AG04450 (cell line): ENCODE results near the gene ARHGEF25. TPM values are rescaled to one million over a fixed set of nuclear protein-coding genes. Genes with fewer than 3 reads are reported as not detected.
A peak's percentile ranks its signal among the peaks of the same experiment; 100 is the strongest.
"Not testable (repeated sequence)": the region's sequence is repeated elsewhere in the genome, so short reads cannot be mapped to it uniquely, and the experiment has no call there.

Source experiments
- CTCF ChIA-PET: fragments of 300-600, 350-600 bp; formaldehyde crosslinking; extraction: SDS; loops from one replicate; lab custom pipeline; 2022; ENCODE audit warnings: antibody characterized with exemption, inconsistent platforms; lab: Charles Lee
- POLR2A ChIA-PET: fragments of 350-600 bp; formaldehyde crosslinking; extraction: SDS; loops from one replicate; lab custom pipeline; 2021; ENCODE audit warnings: antibody characterized with exemption, inconsistent platforms; lab: Yijun Ruan, JAX
- DNase-seq: peaks from one replicate; pipeline ENCODE4 v3.0.0-alpha.2; 2011; ENCODE audit warnings: low read depth, low spot score
- H3K27ac ChIP-seq: one replicate; pipeline ENCODE4 v1.5.1; 2012; ENCODE audit warnings: low read depth, low read length, control low read depth
- H3K27me3 ChIP-seq: one replicate; pipeline ENCODE4 v1.6.0; 2012; ENCODE audit warnings: low read length; ENCODE audit not compliant: control insufficient read depth, insufficient read depth
- H3K4me3 ChIP-seq: 2 replicates; pipeline ENCODE4 v1.5.1; 2011; ENCODE audit warnings: mild to moderate bottlenecking, low read depth, low read length, control low read depth
- H3K9me3 ChIP-seq: 2 replicates; pipeline ENCODE4 v1.5.1; 2012; ENCODE audit warnings: low read length; ENCODE audit not compliant: control insufficient read depth, insufficient read depth
- polyA plus RNA-seq: library from polyadenylated mRNA; depleted of rRNA; stranded (reverse); fragments of >200 nt; gene quantifications from 2 replicates; pipeline ENCODE4 v1.2.3, GENCODE V29; 2011
- TF ChIP-seq, protein P1 (sequence below): IDR thresholded peaks from 2 replicates; pipeline ENCODE4 v1.5.1; 2011; ENCODE audit warnings: low read depth, low read length, control low read depth, inconsistent platforms

The ARHGEF25 gene
- polyA plus RNA-seq, 1 experiment: 23.4 TPM

DNA sequence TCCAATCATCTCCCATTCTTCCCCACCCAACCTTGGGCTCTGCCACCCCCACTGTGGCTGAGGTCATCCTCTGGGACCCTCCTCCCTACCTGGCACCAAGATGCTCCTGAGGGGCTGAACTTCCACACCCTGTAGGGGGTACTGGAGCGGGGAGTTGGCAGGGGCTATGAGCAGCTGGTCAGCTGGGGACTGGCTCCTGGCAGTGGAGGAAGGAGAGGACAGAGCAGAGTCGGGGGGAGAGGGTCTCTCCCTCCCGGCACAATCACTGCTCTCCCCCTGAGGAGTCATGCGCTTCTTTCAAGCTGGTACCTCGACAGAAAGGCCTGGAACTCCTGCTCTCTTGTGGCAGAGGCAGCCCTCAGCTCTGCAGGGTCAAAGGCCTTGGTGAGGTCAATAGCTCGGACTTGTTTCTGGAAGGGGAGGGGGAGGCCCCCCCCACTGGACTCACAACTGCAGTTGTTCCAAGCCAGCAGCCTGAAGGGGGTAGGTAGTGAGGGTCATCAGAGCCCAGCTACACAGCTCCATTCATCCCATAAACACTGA, 19.7 kb downstream of the ARHGEF25 start:
- H3K9me3 ChIP-seq: peaks cover 4% of the 10 kb centered on the region; the same call in 1 of the 2 replicates
- ChIA-PET POLR2A (interaction anchor here (0.6 kb wide), 1 partner anchor 38 kb away, joined by 5 read pairs; no protein-coding TSS in a partner anchor), CTCF (interaction anchor here (1.1 to 1.7 kb wide), 2 partner anchors 11 to 47 kb away, joined by 3 to 4 read pairs; no protein-coding TSS in a partner anchor)
- H3K27me3 ChIP-seq: peaks cover 51% of the 10 kb centered on the region
- no peak overlapping the region for H3K4me3 ChIP-seq
- TF ChIP-seq, protein P1, sequence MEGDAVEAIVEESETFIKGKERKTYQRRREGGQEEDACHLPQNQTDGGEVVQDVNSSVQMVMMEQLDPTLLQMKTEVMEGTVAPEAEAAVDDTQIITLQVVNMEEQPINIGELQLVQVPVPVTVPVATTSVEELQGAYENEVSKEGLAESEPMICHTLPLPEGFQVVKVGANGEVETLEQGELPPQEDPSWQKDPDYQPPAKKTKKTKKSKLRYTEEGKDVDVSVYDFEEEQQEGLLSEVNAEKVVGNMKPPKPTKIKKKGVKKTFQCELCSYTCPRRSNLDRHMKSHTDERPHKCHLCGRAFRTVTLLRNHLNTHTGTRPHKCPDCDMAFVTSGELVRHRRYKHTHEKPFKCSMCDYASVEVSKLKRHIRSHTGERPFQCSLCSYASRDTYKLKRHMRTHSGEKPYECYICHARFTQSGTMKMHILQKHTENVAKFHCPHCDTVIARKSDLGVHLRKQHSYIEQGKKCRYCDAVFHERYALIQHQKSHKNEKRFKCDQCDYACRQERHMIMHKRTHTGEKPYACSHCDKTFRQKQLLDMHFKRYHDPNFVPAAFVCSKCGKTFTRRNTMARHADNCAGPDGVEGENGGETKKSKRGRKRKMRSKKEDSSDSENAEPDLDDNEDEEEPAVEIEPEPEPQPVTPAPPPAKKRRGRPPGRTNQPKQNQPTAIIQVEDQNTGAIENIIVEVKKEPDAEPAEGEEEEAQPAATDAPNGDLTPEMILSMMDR: no peak
- no peak overlapping the region for H3K27ac ChIP-seq
- no peak for DNase-seq

DNA sequence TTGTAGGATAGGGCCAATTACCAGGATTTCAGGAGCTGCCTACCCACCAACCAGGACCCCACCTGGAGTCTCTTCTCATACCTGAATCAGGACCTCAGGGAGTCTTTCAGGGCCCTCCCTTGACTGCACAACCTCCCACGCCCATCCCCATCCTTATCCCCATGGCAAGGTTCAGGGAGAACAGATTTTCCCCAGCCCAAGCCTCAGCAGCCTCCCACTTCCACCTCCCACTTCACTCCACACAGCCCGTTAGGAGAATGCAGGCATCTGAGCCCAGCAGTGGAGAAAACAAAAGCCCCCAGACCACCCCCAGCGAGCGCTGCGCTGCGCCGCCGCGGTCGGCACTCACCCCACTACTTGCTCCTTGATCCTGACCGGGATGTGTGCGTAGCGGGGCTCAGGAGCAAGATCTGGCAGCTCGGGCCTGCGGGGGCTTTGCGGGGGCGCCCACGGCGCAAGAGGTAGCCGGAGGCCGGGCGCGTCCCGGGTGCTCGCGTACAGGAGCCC, 20.4 kb downstream of the ARHGEF25 start:
- TF ChIP-seq, protein P1: no peak
- ChIA-PET POLR2A (no interaction called here), CTCF (interaction anchor here (0.7 to 1.7 kb wide), 2 partner anchors 40 to 48 kb away, joined by 3 to 4 read pairs; no protein-coding TSS in a partner anchor)
- Histone ChIP-seq H3K4me3 (peak overlapping the region; percentile 59), H3K27ac (no peak overlapping the region), H3K27me3 (peaks cover 45% of the 10 kb centered on the region), H3K9me3 (peaks cover 4% of the 10 kb centered on the region; the same call in 1 of the 2 replicates)
- no peak for DNase-seq

GRCh38 chr12:57632073-57632957, 21.1 kb downstream of the ARHGEF25 start:
- POLR2A ChIA-PET: no interaction called here
- peaks cover 4% of the 10 kb centered on the region; the same call in 1 of the 2 replicates for H3K9me3 ChIP-seq
- TF ChIP-seq, protein P1: no peak
- H3K27ac ChIP-seq: no peak overlapping the region
- CTCF ChIA-PET: interaction anchor here (0.5 to 3.1 kb wide), 21 partner anchors 7 to 1416 kb away, joined by 3 to 59 read pairs (median 5); partner anchors contain the start of gene DCTN2
- H3K4me3 ChIP-seq: peak overlapping the region; percentile 59
- DNase-seq: no peak
- peaks cover 38% of the 10 kb centered on the region for H3K27me3 ChIP-seq

DNA sequence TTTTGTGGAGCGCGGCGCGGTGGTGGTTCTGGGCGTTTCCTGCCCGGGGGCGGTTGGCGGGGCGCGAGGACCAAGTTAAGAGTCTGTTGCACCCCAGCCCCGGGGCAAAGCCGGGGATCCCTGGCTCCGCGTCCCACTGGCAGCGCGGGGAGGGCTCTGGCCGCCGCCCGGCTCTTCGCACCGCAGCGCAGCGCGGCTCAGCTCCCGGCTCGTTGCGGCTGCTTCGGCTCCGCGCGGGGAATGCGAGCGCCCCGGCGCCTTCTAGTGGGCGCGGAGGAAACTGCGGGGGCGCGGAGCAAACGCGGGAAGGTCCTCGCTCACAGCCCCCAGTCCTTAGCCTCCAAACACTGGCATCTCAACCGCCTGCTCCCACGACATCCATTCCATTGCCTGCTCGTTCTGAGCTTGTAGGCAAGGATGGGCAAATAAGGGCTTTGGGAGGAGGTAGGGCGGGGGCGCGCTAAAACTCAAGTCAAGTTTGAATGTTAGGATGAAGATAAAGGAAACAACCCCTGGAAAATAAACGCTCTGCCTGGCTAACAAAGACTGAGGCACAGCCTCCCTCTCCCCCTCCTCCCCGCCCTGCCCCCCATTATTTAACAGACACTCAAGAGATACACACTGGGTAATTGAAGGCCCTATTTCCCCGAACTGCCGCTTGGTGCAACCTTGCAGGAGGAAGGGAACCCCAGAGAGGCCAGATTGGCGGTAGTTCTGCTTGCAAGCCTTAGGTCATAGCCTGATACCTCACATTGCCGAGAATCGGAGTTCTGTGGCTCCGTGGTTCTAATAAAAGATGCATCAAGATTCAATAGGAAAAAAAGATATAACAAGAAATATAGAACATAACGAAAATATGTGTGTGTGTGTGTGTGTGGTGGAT, 22.0 kb downstream of the ARHGEF25 start, which contains the start of gene B4GALNT1:
Gene B4GALNT1 (minus strand): TSS at position 244 of the 883 bp plus-strand sequence. CDS start 1,069 bp downstream, outside the sequence.
- H3K27me3 ChIP-seq: peaks cover 31% of the 10 kb centered on the region
- H3K9me3 ChIP-seq: no peaks in the 10 kb centered on the region; the same call in 1 of the 2 replicates
- TF ChIP-seq, protein P1: peak; percentile 91
- peak within 1 kb of the TSS; percentile 59 for H3K4me3 ChIP-seq
- ChIA-PET POLR2A (no interaction called here), CTCF (interaction anchor here (0.5 to 3.1 kb wide), 27 partner anchors 8 to 1417 kb away, joined by 3 to 59 read pairs (median 4); partner anchors contain the start of genes DCTN2 and OS9)
- H3K27ac ChIP-seq: no peak within 1 kb of the TSS
- DNase-seq: no peak

DNA sequence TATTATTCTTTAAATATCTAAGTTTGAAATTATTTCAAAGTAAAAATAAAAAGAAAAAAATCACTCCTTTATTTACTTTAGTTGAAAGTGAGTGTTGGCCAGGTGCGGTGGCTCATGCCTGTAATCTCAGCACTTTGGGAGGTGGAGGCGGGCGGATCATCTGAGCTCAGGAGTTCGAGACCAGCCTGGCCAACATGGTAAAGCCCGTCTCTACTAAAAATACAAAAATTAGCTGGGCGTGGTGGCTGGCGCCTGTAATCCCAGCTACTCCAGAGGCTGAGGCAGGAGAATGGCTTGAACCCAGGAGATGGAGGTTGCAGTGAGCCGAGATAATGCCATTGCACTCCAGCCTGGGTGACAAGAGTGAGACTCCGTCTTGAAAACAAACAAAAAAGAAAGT, 25.5 kb downstream of the ARHGEF25 start:
- H3K4me3 ChIP-seq, DNase-seq, POLR2A ChIA-PET, H3K27ac ChIP-seq, H3K9me3 ChIP-seq: not testable (repeated sequence)
- CTCF ChIA-PET: interaction anchor here (0.6 to 2.1 kb wide), 4 partner anchors 14 to 873 kb away, joined by 3 to 20 read pairs (median 5); no protein-coding TSS in a partner anchor
- peaks cover 21% of the 10 kb centered on the region for H3K27me3 ChIP-seq
